Neural cell (in vitro differentiated cells): Measurements from ENCODE around the gene KRTAP2-4. TPM values are rescaled to one million over a fixed set of nuclear protein-coding genes. Genes with fewer than 3 reads are reported as not detected.

Source experiments
- H2AFZ ChIP-seq: fragments of 200-600, 300-800 bp; sonication (generic), shearing (Covaris generic); 2 replicates; pipeline ENCODE4 v1.6.0; 2014; ENCODE audit warnings: low read depth, mild to moderate bottlenecking, antibody characterized with exemption, low read length, moderate library complexity
- H3F3A ChIP-seq: fragments of 200-600 bp; shearing (Covaris generic); 2 replicates; pipeline ENCODE4 v1.6.1; 2016; ENCODE audit warnings: mild to moderate bottlenecking, moderate library complexity, mixed read lengths, antibody characterized with exemption, low read length; ENCODE audit not compliant: insufficient read depth, poor library complexity, severe bottlenecking
- H3K27ac ChIP-seq: fragments of 200-600, 300-800 bp; sonication (generic), shearing (Covaris generic); 2 replicates; pipeline ENCODE4 v1.5.1; 2014; ENCODE audit warnings: mild to moderate bottlenecking, low read length, moderate library complexity
- H3K27me3 ChIP-seq: fragments of 300-800, 200-600 bp; sonication (generic), shearing (Covaris generic); 2 replicates; pipeline ENCODE4 v1.6.0; 2014; ENCODE audit warnings: mild to moderate bottlenecking, low read depth, low read length, moderate library complexity; ENCODE audit not compliant: insufficient read depth
- H3K36me3 ChIP-seq: fragments of 300-800, 200-600 bp; sonication (generic), shearing (Covaris generic); 2 replicates; pipeline ENCODE4 v1.5.1; 2014; ENCODE audit warnings: mild to moderate bottlenecking, antibody characterized with exemption, low read length, moderate library complexity; ENCODE audit not compliant: insufficient read depth
- H3K4me2 ChIP-seq: fragments of 300-800, 200-600 bp; sonication (generic), shearing (Covaris generic); 2 replicates; pipeline ENCODE4 v1.6.0; 2014; ENCODE audit warnings: mild to moderate bottlenecking, low read length
- H3K4me3 ChIP-seq: fragments of 300-800, 200-600 bp; sonication (generic), shearing (Covaris generic); 2 replicates; pipeline ENCODE4 v1.5.1; 2014; ENCODE audit warnings: mild to moderate bottlenecking, low read length, moderate library complexity
- H3K79me2 ChIP-seq: fragments of 200-600 bp; shearing (Covaris generic); replicated peaks from 2 replicates; pipeline ENCODE4 v1.6.0; 2014; ENCODE audit warnings: mild to moderate bottlenecking, low read length, moderate library complexity; ENCODE audit not compliant: insufficient read depth
- H3K9ac ChIP-seq: fragments of 300-800, 200-600 bp; sonication (generic), shearing (Covaris generic); 2 replicates; pipeline ENCODE4 v1.6.1; 2016; ENCODE audit warnings: mild to moderate bottlenecking, low read length, mixed read lengths
- H3K9me2 ChIP-seq: fragments of 200-600 bp; shearing (Covaris generic); 2 replicates; pipeline ENCODE4 v1.6.1; 2016; ENCODE audit warnings: mild to moderate bottlenecking, low read length, mixed read lengths; ENCODE audit not compliant: insufficient read depth
- H3K9me3 ChIP-seq: fragments of 200-600, 300-800 bp; sonication (generic), shearing (Covaris generic); 2 replicates; pipeline ENCODE4 v1.6.1; 2016; ENCODE audit warnings: mild to moderate bottlenecking, mixed run types, low read length, moderate library complexity, mixed read lengths
- H4K20me1 ChIP-seq: fragments of 200-600 bp; shearing (Covaris generic); 2 replicates; pipeline ENCODE4 v1.6.1; 2016; ENCODE audit warnings: mild to moderate bottlenecking, mixed run types; ENCODE audit not compliant: insufficient read depth
- EP300 ChIP-seq: fragments of 450-650 bp; conservative IDR thresholded peaks from 2 replicates; pipeline ENCODE4 v1.6.1; 2014; ENCODE audit warnings: antibody characterized with exemption, mild to moderate bottlenecking, moderate library complexity; ENCODE audit not compliant: poor library complexity, severe bottlenecking
- EZH2 ChIP-seq: fragments of 200-600, 300-800 bp; shearing (Covaris generic), sonication (generic); IDR thresholded peaks from 2 replicates; pipeline ENCODE4 v1.6.1; 2014; ENCODE audit warnings: antibody characterized with exemption, low read length, borderline replicate concordance, mild to moderate bottlenecking; ENCODE audit not compliant: insufficient read depth, poor library complexity, severe bottlenecking
- MXI1 ChIP-seq: fragments of 450-650 bp; conservative IDR thresholded peaks from 2 replicates; pipeline ENCODE4 v1.6.1; 2014; ENCODE audit warnings: antibody characterized with exemption, mild to moderate bottlenecking; ENCODE audit not compliant: poor library complexity, severe bottlenecking
- POLR2AphosphoS5 ChIP-seq: IDR thresholded peaks from 2 replicates; pipeline ENCODE4 v1.6.1; 2012
- RAD21 ChIP-seq: fragments of 450-650 bp; conservative IDR thresholded peaks from 2 replicates; pipeline ENCODE4 v1.6.1; 2014; ENCODE audit warnings: antibody characterized with exemption, mild to moderate bottlenecking, moderate library complexity
- REST ChIP-seq: IDR thresholded peaks from 2 replicates; pipeline ENCODE4 v1.6.1; 2012; ENCODE audit warnings: borderline replicate concordance
- SMC3 ChIP-seq: fragments of 450-650 bp; conservative IDR thresholded peaks from 2 replicates; pipeline ENCODE4 v1.6.1; 2014; ENCODE audit warnings: antibody characterized with exemption, mild to moderate bottlenecking, moderate library complexity; ENCODE audit not compliant: poor library complexity
- TAF1 ChIP-seq: IDR thresholded peaks from 2 replicates; pipeline ENCODE4 v1.6.1; 2012; ENCODE audit warnings: low read depth
- polyA minus RNA-seq: library from RNA; depleted of rRNA, polyadenylated mRNA; stranded (reverse); fragments of >200 nt; gene quantifications from 2 replicates; pipeline ENCODE4 v1.2.3, GENCODE V29; 2014
- polyA plus RNA-seq: library from polyadenylated mRNA; depleted of rRNA; stranded (reverse); fragments of >200 nt; gene quantifications from 2 replicates; pipeline ENCODE4 v1.2.3, GENCODE V29; 2014
- TF ChIP-seq, protein P1 (sequence below): fragments of 450-650 bp; IDR thresholded peaks from 2 replicates; pipeline ENCODE4 v1.5.1; 2014; ENCODE audit warnings: antibody characterized with exemption, mild to moderate bottlenecking, moderate library complexity; ENCODE audit not compliant: poor library complexity, severe bottlenecking

The KRTAP2-4 gene, protein sequence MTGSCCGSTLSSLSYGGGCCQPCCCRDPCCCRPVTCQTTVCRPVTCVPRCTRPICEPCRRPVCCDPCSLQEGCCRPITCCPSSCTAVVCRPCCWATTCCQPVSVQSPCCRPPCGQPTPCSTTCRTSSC
- not detected in 2 replicates for polyA plus RNA-seq
- polyA minus RNA-seq: not detected in 2 replicates

DNA sequence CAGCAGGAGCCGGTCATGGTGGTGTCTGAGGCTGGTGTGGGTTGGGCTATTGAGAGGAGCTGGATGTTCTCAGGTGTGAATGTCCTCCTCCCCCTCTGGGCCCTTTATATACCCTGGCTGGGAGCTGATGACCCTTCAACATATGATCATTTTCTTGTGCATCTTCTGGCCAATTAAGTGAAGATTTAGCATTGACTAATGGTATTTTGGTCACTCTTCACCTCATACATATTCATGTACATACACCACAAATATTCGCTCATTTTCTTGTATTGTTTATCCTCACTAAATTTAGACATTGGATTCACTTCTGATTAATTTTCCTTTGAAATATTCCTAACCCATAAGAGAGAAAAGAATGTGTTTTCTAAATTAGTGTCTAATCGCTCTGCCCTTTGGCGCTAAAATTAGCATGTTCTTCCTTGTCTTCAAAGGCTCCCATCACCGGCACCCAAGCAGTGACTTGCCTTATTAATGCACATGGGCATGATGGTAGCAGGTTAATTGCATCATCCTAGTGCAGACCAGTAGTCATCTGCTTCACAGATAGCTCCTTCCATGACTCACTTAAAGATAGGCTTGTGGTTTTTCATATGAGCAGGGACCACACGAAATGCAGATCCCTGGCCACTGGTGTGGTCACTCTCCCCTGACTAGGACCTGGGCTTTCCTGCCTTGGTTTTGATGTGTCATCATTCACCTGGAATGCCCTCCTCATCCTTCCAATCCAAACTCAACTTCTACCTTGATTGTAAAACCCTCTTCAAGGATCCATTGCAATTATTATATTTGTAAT is at the start of gene KRTAP2-4:
Gene KRTAP2-4 (minus strand): TSS at position 51 of the 796 bp plus-strand sequence. CDS start 34 bp downstream, at position 17.
- no peak within 1 kb of the TSS for H3K4me2 ChIP-seq
- no peaks in the 10 kb centered on the region for H3K9me3 ChIP-seq
- H3K36me3 ChIP-seq: no peaks in the 10 kb centered on the region
- H3K9me2 ChIP-seq: no peaks in the 10 kb centered on the region
- TF ChIP-seq SMC3: no peak
- TF ChIP-seq EP300: no peak
- no peak for TF ChIP-seq MXI1
- TF ChIP-seq, protein P1, sequence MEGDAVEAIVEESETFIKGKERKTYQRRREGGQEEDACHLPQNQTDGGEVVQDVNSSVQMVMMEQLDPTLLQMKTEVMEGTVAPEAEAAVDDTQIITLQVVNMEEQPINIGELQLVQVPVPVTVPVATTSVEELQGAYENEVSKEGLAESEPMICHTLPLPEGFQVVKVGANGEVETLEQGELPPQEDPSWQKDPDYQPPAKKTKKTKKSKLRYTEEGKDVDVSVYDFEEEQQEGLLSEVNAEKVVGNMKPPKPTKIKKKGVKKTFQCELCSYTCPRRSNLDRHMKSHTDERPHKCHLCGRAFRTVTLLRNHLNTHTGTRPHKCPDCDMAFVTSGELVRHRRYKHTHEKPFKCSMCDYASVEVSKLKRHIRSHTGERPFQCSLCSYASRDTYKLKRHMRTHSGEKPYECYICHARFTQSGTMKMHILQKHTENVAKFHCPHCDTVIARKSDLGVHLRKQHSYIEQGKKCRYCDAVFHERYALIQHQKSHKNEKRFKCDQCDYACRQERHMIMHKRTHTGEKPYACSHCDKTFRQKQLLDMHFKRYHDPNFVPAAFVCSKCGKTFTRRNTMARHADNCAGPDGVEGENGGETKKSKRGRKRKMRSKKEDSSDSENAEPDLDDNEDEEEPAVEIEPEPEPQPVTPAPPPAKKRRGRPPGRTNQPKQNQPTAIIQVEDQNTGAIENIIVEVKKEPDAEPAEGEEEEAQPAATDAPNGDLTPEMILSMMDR: no peak
- no peak for TF ChIP-seq EZH2
- TF ChIP-seq TAF1: no peak
- TF ChIP-seq REST: no peak
- no peak for TF ChIP-seq POLR2AphosphoS5
- TF ChIP-seq RAD21: no peak
- no peaks in the 10 kb centered on the region for H3F3A ChIP-seq
- H3K27ac ChIP-seq: no peak within 1 kb of the TSS
- no peak within 1 kb of the TSS for H3K4me3 ChIP-seq
- H4K20me1 ChIP-seq: no peaks in the 10 kb centered on the region
- H3K27me3 ChIP-seq: no peaks in the 10 kb centered on the region
- H3K9ac ChIP-seq: no peak within 1 kb of the TSS
- H3K79me2 ChIP-seq: no peaks in the 10 kb centered on the region
- no peak within 1 kb of the TSS for H2AFZ ChIP-seq

GRCh38 chr17:41111151-41111885 is 45.6 kb upstream of the KRTAP2-4 start:
- no peaks in the 10 kb centered on the region for H4K20me1 ChIP-seq
- no peak overlapping the region for H3K4me2 ChIP-seq
- H3K27me3 ChIP-seq: no peaks in the 10 kb centered on the region
- no peak overlapping the region for H3K4me3 ChIP-seq
- H3K36me3 ChIP-seq: no peaks in the 10 kb centered on the region
- no peaks in the 10 kb centered on the region for H3F3A ChIP-seq
- no peak for TF ChIP-seq MXI1
- TF ChIP-seq EZH2: no peak
- TF ChIP-seq, protein P1: no peak
- TF ChIP-seq POLR2AphosphoS5: no peak
- no peak for TF ChIP-seq REST
- TF ChIP-seq SMC3: no peak
- TF ChIP-seq TAF1: no peak
- no peak for TF ChIP-seq EP300
- no peak for TF ChIP-seq RAD21
- H3K79me2 ChIP-seq: no peaks in the 10 kb centered on the region
- H3K9ac ChIP-seq: no peak overlapping the region
- H2AFZ ChIP-seq: no peak overlapping the region
- no peaks in the 10 kb centered on the region for H3K9me3 ChIP-seq
- H3K9me2 ChIP-seq: no peaks in the 10 kb centered on the region
- H3K27ac ChIP-seq: no peak overlapping the region
